HG03159 (cell line): ENCODE results near the gene FAIM2.

ENCODE experiments used
- ATAC-seq: cut with Tn5 transposase; IDR thresholded peaks from one replicate; pipeline ENCODE4 v1.9.1; 2021; ENCODE audit warnings: mild to moderate bottlenecking, moderate library complexity; ENCODE audit not compliant: unreplicated experiment

The FAIM2 gene

GRCh38 chr12:49921299-49921698 lies 17.6 kb upstream of the FAIM2 start:
- ATAC-seq: no peak

- ATAC-seq: no peak
Measured at GRCh38 chr12:49920915-49921286, 17.2 kb upstream of the FAIM2 start.

GRCh38 chr12:49920241-49920914 lies 16.7 kb upstream of the FAIM2 start:
- ATAC-seq: no peak

DNA sequence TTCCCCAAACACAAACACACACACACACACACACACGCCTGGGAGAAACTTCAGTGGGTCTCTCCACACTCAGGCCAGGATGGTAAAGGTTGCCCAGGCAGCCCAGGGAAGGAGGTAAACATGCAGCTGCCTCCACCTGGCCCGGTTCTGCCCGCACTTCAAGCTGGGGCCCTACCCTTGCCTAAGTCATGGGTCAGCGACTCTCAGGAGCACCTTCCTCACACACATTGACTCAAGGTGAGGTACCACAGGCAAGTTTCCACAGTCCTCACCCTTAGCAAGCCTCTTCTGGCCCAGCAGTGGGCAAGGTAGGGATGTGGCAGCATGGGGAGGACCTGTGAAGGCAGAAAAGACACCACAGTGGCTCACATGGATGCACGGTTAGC lies 14.1 kb upstream of the FAIM2 start:
- ATAC-seq: no peak

GRCh38 chr12:49917166-49917787 lies 13.6 kb upstream of the FAIM2 start:
- ATAC-seq: no peak

DNA sequence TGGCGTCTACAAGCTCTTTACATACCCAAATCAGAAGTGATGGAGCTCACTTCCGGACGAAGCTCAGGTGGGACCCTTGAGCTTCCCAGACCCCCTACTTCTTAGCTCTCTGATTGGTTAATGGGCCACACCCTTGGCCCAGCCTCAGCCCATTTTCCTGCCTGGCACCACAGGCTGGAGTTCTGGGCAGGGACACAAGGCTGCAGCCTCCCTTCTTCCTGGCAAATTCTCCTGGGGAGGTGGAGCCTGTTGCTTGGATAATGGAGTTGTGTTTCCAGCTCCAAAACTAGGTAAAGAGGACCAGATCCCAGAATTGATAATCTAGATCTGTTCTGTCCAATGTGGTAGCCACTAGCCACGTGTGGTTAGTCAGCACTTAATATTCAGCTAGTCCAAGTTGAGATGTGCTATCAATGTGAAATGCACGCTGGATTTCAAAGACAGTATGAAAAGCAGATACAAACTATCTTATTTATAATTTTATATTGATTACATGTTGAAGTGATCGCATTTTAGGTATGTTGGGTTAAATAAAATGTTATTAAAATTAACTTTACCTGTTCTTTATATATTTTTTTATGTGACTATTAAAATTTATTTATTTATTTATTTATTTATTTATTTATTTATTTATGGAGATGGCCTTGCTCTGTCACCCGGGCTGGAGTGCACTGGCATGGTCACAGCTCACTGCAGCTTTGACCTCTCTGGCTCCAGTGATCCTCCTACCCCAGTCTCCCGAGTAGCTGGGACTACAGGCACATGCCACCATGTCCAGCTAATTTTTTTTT lies 12.6 kb upstream of the FAIM2 start:
- no peak for ATAC-seq

GRCh38 chr12:49912345-49913255 lies 8.9 kb upstream of the FAIM2 start:
- no peak for ATAC-seq

- no peak for ATAC-seq
Measured at GRCh38 chr12:49911213-49911605, 7.5 kb upstream of the FAIM2 start.

- no peak for ATAC-seq
Measured at GRCh38 chr12:49910331-49911212, 6.9 kb upstream of the FAIM2 start.

DNA sequence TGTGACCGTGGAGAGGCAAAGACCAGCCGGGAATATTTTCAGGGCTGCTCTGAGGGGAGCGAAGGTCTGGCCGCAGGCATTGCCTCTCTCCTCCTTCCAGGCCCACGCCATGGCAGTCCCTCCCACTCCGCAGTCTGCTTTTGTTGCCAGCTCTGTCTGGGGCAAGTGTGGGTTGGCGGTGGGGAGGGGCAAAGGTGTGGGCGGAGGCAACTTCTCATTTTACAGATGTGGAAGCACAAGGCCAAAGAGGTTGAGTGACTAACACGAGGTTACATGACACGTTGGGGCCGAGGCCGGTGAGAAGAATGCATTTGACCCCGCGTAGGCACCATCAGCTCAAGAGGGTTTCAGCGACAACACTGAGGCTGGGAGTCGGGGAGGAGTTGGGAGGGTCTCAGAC lies 6.1 kb upstream of the FAIM2 start:
- no peak for ATAC-seq

- no peak for ATAC-seq
Measured at GRCh38 chr12:49909356-49909755, 5.7 kb upstream of the FAIM2 start.

- ATAC-seq: no peak
Measured at GRCh38 chr12:49907352-49907751, 3.7 kb upstream of the FAIM2 start.

DNA sequence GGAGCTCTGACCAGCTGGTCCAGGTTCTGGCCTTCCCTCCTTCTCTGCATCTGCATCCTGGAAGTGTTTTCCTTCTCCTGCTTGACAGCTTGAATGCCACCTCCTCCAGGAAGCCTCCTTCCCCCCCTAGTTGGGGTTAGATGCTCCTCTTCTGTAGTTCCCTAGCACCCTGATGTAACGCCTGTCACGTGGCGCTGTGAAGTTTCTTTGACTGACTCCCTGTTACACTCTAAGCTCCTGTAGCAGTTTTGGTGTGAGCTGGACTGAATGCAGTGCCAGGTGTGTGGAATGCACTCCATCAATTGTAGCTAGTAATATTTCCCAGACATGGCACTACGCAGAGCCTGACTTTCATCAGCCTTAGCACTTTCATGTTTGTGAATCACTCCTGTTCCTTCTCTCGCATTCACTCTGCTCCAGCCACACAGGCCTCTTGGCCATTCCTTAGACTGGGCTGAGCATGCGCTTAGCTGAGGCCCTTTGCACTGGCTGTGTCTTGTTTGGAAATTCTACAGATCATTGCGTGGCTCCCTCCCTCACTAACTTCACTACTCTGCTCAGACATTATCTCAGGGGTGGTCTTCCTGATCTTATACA lies 2.1 kb upstream of the FAIM2 start:
- ATAC-seq: no peak

DNA sequence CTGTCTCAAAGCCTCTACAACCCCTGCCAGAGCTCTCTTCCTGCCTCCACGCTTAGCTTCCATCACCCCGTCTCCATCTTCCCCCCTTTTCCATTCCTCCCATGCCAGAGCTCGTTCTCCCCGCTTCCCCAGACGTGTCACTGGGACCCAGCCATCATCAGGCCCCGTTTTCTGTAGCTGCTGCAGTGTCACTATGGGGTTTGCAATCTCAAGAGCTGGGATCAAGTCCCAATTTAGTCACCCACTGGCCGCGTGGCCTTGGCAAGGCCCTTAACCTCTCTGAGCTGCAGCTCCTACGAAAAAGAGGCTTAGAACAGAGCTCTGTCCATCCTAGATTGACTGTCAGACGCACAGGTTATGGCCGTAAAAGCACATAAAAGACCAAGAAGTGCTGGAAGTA lies 901 bp upstream of the FAIM2 start:
- no peak for ATAC-seq

- no peak for ATAC-seq
Measured at GRCh38 chr12:49903351-49903699, 375 bp downstream of the FAIM2 start.

DNA sequence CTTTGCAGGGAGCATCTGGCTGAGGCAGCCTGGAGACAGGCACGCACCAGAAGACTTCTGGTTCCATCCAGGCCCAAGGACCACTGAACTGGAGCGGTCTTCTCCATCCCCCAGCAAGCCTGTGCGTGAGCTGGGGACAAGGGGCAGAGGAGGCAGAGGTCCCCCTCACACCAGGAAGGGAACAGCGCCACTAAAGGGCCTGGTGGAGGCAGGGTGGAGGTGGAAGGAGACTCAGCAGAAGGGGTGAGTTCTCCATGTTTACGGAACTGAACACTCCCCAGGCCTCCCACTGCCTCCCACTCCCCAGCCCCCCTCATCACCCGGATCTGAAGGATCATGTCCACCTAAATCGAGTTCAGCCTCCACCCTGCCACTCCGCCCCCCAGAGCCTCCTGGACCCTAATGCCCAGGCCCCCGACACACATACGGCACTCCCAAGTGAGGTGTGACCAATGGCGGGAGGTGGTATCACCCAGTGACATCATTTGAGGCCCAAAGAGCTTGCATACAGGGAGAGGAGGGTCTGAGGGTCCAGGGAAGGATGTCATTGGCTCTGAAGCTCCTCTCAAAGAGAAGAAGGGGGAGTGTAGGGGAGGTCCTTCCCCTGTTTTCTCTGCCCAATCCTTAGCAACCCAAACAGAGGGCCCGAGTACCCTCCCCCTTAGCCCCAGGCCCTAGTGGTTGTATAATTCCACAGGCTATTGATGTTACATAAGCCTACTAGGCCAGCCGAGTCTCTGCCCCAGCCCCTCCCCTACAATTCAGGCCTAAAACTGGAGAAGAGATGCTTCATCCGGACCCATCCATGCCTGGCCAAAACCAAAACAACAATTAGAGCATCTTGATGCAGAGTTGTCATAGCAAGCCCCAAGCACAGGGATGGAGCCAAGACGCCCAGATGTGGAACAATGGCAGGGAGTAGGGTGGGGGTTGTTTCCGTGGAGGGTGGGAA lies 1.0 kb downstream of the FAIM2 start:
- no peak for ATAC-seq

- ATAC-seq: no peak
Measured at GRCh38 chr12:49901986-49902385, 1.7 kb downstream of the FAIM2 start.

GRCh38 chr12:49901026-49901425 lies 2.7 kb downstream of the FAIM2 start:
- ATAC-seq: no peak

GRCh38 chr12:49900371-49900770 lies 3.3 kb downstream of the FAIM2 start:
- no peak for ATAC-seq
